T follicular helper cell (primary cell): ENCODE data around the gene TOPAZ1.

ENCODE experiments used
- DNase-seq: peaks from one replicate; pipeline ENCODE4 v3.0.0-alpha.2; 2020; ENCODE audit warnings: low read depth

The TOPAZ1 gene

DNA sequence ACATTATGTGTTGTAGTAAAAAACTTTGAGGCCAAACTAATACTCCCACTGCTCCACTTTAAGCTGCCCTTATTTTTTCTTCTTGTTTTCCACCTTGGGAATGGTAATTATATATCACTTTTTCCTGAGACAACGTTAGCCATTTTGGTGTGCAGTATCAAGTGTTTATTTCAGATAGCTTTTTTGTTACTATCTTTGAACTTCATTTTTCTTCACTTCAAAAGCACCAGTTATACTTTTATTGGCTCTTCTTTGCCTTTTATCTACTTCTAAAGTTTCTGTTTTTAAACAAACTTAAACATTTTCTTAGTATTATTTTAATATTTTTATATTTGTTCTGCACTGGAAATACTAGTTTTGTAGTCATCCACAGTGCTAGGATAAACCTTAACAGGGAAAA lies 6.5 kb downstream of the TOPAZ1 start:
- DNase-seq, result no peak

DNA sequence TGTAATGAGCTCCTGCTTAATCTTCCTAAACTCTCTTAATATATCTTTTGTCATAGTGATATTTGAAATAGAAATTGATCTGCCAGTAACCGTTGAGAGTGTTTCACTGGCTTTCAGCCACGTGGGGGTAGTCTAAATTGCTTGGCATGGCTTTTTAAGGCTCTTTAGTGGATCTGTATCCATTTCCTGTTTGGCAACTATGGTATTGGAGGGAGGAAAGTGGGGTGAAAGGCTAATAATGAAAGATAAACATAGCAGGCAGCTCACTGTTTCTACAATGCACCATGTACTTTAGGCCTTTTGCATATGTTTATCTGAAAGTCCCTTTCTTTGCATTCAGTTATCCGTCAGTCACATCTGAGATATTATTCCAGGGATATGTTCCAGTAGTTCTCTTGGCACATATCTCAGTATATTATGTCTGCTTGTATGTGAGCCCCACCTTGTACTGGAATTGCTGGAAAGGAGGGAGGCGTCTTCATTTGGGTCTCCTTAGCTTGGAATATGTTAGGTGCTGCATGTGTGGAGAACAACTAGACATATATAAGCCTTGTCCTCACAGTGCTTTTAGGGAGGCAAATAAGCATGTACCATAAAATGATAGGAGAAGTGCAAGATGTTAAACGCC lies 10.8 kb downstream of the TOPAZ1 start:
- no peak for DNase-seq

DNA sequence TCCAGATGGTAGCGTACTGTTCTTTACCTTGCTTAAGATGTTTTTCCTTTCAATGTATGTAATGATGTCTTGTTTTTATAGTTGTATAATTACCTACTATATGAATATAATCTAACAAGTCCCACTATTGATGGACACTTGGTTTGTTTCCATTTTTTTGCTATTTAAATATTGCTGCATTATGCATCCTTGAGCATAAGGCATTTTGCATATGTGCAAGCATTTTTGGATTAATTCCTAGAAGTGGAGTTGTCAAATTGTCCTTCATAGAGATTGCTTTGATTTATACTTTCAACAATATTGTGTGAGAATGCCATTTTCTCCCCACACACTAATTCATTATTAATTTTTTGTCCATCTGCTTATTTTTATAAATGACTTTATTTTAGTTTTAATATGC lies 17.7 kb downstream of the TOPAZ1 start:
- no peak for DNase-seq

DNA sequence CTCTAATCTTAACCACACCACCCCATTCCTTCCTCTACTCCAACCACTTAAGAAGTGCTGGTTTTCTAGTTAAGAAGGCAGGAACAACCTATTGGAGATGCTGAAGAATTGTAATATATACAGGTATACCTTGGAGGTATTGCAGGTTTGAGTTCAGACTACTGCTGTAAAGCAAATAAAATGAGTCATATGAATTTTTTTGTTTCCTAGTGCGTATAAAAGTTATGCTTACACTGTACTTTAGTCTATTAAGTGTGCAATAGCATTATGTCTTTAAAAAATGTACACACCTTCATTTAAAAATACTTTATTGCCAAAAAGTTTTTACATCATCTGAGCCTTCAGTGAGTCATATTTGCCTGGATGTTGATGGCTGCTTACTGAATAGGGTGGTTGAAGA lies 22.5 kb downstream of the TOPAZ1 start:
- DNase-seq, result no peak

DNA sequence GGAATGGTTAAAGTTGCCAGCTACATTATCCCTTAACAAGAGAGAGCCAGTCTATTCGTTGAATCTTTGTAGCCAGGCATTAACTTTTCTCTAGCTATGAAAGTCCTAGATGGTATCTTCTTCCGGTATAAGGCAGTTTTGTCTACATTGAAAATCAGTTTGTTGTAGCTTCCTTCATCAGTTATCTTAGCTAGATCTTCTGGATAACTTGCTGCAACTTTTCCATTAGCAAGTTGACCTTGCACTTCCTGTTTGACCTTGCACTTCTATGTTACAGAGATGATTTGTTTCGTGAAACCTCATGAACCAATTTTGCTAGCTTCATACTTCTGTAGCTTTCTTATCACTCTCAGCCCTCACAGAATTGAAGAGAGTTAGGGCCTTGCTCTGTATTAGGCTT lies 24.1 kb downstream of the TOPAZ1 start:
- DNase-seq, result no peak

DNA sequence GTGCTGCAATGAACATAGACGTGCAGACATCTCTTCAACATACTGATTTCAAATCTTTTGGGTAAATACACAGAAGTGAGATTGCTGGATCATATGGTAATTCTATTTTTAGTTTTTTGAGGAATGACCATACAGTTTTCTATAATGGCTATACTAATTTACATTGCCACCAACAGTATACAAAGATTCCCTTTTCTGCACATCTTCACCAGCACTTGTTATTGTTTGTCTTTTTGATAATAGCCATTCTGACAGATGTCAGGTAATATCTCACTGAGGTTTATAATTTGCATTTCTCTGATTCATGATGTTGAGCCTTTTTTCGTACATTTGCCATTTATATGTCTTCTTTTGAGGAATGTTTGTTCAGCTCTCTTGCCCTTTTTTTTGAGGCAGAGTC lies 30.5 kb downstream of the TOPAZ1 start:
- DNase-seq, result no peak

DNA sequence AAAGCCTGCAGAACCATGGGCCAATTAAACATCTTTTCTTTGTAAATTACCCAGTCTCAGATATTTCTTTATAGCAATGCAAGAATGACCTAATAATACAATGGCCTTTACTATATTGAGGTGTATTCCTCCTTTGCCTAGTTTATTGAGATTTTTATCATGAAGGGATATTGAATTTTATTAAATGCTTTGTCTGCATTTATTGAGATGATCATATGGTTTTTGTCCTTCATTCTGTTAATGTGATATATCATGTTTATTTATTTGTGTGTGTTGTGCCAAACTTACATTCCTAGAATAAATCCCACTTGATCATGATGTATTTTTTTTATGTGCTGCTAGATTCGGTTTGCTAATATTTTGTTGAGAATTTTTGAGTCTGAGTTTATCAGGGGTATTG lies 36.2 kb downstream of the TOPAZ1 start:
- DNase-seq, result no peak

DNA sequence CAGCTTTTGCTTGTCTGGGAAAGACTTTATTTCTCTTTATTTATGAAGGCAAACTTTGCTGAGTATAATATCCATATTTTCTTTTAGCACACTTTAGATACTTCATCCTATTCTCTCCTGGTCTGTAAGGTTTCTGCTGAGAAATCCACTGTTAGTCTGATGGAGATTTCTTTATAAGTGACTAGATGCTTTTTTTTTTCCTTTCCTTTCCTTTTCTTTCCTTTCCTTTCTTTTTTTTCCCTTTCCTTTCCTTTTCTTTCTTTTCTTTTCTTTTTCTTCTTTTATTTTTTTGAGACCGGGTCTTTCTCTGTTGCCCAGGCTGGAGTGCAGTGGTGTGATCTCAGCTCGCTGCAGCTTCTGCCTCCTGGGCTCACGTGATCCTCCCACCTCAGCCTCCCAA lies 38.4 kb downstream of the TOPAZ1 start:
- no peak for DNase-seq

DNA sequence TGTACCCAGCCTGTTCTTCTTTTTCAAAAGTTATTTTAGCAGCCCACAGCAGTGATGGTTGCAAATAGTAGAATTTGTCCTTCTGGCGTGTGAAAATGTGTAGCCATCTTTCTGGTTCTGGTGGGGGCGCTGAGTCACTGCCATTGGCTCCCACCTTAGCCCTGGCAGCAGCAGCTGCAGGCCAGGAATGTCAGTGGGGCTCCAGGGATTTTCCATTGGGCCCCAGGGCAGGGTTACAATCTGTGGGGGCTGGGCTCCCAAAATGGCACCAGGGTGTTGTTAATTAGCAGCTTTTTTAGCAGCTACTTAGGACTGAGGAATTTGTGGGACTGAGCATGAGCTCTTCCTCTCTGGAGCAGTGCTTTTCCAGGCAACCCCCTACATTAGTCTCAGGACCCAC lies 38.9 kb downstream of the TOPAZ1 start:
- DNase-seq, result no peak

DNA sequence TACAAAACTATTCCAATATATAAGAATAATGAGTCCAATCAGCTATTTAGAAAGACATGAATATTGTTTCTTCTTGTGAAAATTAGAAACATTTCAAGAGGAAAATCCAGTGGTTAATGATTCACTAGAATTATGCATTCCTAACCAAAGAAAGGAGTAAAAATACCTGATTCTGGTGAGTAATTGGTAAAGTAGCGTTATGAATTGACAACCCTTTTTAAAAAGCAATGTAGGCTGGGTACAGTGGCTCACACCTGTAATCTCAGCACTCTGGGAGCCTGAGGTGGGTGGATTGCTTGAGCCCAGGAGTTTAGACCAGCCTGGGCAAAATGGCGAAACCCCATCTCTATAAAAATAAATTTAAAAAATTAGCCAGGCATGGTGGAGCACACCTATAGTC lies 43.3 kb downstream of the TOPAZ1 start:
- DNase-seq, result no peak

DNA sequence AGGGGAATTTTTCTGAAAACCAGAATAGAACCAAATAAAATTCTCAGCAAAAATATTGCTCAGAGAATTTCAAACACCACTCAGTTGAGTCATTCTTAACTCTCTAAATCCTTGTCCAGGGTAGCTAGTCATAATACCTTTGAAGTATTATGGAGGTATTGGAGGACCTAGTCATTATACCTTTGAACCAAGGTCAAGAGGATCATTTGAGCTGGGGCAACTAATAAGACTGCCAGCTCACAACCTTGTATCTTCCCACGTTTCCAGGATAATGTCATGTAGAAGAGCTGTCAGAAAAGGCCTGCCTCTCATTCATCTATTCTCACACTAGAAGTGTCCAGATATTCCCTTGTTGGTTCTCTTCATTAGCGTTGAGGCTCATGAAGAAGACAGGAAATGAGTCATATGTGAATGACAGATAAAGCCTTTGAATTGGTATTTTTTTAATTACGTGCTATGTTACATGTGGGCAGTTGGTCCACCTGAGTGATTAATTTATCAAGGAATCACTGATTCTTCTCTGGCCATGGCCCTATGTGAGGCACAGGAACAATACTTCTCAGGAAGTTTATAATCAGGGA lies 48.3 kb downstream of the TOPAZ1 start:
- no peak for DNase-seq

DNA sequence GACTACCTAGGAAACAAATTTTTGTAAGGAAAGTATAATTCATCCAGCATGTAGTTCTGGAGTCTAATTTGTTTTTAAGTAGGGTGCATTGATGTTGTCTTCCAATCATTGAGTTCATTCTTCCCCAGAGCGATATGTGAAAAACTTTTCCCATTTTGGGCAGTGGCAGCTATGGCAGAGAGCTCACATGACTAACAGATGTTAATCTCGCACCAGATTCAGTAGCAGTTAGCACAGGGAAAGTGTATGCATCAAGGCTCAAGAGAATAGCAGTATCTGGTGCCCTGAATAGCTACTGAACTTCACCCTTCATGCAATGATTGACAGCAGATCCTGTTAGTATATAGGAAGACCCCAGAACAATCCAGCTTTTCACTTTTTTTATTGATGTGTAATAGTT lies 50.6 kb downstream of the TOPAZ1 start:
- no peak for DNase-seq

DNA sequence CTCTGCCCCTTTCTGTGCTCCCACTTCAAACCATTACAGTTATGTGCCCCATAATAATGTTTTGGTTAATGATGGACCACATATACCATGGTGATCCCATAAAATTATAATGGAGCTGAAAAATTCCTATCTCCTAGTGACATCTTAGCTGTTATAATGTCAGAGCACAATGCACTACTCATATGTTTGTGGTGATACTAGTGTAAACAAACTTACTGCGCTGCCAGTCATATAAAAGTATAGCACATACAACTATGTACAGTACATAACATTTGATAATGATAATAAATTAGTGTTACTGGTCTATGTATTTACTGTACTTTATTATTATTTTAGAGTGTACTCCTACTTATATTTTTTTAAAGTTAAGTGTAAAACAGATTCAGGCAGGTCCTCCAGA lies 51.3 kb downstream of the TOPAZ1 start:
- DNase-seq, result no peak

DNA sequence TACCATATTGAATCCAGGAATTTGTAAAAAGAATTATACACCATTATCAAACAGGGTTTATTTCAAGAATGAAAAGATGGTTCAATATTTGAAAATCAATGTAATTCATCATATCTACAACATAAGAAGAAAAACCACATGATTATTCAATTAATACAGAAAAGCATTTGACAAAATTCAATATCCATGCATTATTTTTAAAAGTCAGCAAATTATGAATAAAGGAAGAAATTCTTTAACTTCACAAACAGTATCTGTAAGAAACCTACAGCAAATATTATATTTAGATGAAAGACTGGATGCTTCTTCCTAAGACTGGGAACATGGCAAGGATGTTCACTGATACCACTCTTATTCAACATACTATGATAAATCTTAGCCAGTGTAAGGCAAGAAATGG lies 55.6 kb downstream of the TOPAZ1 start:
- DNase-seq, result no peak

DNA sequence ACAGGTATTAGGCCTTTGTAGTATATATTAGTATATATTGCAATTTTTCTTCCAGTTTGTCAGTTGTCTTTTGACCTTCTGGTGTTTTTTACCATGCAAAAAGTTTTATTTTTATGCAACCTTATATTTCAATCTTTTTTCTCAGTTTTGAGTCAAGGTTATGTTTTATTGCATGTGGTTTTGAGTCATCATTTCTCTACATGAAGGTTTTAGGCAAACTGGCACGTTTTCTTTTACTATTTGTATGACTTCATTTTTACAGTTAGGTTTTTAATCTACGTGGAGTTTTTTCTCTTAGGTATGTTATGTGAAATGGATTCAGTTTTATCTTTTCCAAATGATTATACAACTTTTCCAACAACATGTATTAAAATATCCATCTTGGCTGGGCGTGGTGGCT lies 60.1 kb downstream of the TOPAZ1 start:
- no peak for DNase-seq

DNA sequence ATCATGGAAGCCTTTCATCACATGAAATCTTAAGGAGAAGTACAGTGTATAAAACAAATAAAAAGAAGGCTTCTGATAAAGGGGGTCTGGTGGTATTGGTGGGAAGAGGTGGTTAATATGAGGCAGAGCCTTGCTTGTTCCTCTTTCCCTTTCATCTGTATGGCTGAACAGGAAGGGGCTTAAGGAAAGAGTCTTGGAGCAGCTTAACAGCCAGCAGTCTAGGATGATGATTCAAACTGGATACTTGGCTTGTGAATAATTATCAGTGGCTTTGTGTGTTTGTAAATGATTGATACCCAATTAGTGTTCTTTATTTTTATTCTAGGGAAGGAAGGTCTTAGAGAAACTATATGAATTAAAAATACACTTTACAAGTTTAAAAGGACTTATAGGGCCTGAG lies 67.8 kb downstream of the TOPAZ1 start:
- DNase-seq, result no peak

DNA sequence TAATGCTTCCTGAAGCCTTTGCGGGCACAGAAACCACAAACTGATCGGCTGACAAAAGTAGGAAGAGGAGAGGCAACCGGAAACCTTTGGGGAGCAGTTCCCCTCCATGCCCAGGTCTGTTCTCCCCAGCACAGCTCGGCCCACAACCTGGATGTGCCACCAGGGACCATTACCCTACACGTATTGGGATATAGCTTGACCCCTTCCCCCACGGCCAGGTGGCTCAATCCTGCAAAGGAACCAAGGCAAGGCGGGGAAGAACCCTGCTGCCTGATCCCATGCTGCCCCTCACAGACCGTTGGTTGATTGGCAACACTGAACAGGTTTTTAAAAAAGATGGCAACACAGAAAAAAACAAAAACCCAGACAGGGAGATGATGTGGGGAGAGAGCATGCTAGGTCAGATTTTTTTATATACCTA lies 77.2 kb downstream of the TOPAZ1 start:
- no peak for DNase-seq

DNA sequence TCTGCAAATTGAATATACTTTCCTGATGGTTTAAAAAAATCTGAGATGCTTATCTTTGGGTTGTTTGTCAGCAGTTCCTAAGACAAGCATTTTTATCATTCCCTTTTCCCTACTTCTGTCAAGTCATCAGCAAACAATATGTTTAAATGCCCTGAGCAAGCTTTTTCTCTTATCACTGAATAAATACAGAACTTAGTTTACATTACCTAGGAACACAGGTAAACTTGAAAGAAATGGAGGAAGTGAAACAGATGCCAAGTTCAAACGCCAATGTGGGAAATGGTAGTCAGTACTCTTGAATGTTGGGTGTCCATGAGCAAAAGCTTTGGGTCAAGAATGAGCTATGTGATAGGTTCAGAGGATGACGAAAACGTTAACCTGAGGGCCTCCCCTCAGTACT lies 79.6 kb downstream of the TOPAZ1 start:
- no peak for DNase-seq

DNA sequence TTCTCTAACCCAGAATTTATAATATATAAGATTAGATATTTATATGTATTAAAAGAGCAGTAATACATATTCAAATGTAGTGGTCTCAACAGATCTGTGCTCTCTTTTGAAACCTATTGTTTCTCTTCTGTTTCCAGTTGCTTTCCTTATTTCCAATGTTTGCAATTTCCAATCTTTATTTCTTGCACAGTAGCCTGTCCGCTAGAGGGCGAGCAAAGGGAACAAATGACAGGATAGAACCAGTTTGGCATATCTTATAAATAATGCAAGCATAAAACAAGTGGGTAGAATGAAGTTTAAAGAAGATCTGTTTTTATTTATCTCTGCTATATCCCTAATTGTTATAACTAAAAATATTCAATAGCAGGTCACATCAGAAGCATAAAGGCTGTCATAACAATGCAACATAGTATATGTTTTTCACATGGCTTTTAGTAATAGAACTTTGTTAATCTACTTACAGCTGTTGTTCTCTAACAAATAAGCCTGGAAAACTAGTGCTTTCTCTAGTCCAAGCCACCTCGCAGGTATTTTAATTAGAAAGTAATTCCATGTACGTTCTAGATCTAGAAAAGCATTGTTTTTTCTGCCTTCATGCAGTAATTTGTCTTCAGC lies 81.8 kb downstream of the TOPAZ1 start:
- peak; percentile 28 for DNase-seq

DNA sequence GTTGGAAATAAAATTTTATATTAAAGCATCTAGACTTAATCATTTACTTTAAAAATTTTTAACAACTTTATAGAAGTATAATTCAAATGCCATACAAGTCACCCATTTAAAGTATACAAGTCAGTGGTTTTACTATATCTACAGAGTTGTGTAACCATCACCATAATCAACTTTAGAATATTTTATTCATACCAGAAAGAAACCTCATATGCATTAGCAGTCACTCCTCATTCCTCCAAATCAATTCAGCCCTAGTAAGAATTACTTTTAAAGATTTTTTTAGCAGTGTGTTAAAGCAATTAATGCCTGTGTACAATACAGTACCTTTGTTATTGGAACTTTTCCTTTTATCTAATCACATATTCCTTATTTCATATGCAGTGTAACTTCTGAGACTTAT lies 82.9 kb downstream of the TOPAZ1 start:
- no peak for DNase-seq

DNA sequence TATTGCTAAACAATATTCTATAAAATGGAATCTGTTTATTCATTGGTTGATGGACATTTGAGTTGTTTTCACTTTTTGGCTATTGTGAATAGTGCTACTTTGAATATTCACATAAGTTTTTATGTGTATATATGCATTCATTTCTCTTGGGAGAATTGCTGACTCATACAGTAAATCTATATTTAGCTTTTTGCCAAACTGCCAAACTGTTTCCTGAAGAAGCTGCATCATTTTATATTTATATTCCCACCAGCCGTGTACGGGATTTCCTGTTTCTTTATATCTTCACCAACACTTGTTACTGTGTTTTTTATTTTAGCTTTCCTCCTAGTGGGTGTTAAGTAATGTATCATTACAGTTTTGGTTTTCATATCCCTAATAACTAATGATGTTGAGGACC lies 84.3 kb downstream of the TOPAZ1 start:
- DNase-seq, result no peak

DNA sequence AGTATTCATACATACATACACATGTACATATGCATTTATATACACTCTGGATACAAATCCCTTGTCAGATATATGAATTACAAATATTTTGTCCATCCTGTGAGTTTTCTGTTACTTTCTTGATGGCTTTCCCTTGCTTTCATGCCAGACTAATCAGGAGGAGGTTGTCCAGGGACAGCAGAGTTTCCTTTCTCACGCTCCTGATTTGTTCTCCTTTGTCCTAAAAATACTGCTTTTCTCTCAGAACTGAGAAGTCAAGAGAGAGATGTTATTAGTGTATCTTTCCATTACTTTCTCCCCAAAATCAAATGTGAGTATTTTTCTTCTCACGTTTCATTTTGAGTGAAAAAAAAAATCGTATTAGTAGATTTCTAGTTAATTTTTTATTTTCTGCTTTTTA lies 84.8 kb downstream of the TOPAZ1 start:
- DNase-seq, result no peak

DNA sequence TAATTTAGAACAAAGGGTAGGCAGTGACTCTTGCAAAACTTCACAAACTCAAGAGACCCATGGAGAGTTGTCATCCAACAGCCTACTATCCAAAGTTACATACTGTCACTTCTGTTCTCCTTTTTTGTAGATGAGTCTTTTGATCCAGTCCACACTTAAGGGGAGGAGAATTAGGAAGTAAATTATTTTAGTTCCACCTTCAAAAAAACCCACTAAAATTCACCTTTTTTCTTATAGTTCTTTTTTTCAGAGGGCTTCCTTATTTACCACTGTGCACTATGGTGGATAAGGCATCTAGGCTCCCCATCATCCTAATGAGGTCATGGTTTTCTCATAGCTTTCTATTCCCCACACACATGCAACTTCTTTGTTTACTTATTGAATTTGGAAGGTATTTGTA lies 88.3 kb downstream of the TOPAZ1 start:
- no peak for DNase-seq

DNA sequence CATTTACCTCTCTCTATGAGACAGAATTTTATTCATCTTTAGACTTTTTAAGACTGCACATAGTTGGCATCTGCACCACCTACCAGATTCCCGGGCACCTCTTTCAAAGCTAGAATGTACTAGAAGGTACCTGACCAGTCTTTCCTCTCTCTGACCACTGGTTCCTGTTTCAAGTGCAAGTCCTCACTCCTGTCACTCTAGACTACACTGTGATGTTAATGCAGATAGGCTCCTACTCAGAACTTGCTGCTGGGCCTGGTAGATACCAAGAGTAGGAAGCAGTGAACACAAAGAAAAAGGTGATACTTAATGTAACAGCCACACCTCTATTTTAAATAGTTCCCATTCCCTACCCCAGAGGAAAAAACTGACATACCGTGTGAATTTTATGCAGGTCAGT lies 88.8 kb downstream of the TOPAZ1 start:
- no peak for DNase-seq
